ENCODE measurements around the gene RIMBP2.

The RIMBP2 gene

DNA sequence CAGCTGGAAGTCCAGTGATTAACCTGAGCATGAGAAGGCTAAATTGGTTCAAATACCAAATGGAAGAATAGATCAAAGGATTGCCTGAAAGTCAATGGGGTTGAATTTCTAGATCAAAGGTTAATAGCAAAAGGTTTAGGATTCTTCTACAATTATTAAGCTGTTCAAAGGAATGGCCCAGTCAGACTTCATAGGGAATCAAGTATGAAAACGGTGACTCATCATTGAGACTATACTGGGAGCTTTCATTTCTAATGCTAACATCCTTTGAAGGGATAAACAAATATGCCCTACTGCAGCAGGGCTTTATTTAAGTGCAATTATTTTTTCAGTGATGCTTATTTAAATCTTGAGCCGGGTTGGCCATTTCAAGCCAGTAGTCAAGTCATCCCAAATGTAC lies 152.8 kb downstream of the RIMBP2 start:
- no peak for DNase-seq

DNA sequence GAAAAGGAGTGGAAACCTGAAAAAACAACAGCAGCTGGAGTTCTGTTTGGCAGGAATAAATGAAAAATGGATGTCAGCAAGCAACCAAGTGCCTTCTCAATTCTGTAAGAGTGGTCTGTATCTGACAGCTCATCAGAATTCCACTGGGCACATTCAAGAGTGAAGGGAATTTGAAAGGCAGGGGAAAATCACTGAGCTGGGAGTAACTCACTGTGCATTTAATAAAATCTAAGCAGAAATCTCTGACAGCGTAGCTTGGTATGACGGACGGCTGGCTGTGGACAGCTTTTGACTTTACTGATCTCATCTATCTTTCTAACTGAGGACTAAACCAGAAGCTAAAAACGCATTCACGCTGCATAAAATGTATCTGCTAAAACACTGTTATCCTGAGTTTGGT lies 153.4 kb downstream of the RIMBP2 start:
- DNase-seq = no peak

DNA sequence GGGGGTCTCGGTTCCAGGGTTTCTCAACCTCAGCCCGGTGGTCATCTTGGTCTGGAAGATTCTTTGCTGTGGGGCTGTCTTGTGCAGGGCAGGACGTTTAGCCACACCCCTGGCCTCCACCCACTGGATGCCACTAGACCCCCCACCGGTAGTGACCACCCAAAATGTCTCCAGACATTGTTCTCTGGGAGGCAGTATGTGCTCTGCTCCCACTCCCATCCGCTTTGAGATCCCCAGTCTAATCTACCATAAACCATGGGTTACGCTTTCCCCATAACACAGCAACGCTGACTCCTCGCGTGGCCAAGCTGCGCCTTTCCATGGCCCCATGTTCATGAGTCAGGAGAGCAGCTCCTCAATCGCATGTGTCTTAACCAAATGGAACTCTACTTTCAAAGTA lies 155.8 kb downstream of the RIMBP2 start:
- DNase-seq = no peak

GRCh38 chr12:130559806-130560205 lies 156.3 kb downstream of the RIMBP2 start:
- no peak for DNase-seq

GRCh38 chr12:130557886-130558765 lies 158.0 kb downstream of the RIMBP2 start:
- no peak for DNase-seq

GRCh38 chr12:130557201-130557600 lies 158.9 kb downstream of the RIMBP2 start:
- DNase-seq = no peak

DNA sequence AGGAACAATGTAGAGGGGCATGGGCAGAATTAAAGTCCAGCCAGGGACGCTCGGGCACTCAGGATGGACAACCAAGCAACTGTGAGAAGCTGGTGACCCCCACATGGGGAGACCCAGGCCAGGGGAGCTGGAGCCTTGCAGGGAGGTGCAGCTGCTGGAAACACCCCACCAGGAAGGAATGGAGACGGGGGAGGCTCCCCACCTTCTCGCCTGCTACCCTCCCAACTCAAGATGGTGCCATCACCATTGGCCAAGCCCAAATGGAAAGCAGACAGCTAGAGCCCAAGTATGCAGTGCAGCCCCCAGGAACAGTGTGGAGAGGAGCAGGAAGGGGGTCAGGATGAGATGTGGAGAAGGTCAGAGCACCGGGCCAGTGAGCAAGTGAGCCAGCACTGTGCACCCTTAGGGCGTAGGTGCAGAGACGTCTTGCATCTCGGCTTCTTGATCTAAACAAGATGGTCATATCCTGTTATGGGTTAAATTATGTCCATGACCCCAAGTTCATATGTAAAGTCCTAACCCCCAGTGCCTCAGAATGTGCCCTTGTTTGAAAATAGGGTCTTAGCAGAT lies 159.5 kb downstream of the RIMBP2 start:
- no peak for DNase-seq

DNA sequence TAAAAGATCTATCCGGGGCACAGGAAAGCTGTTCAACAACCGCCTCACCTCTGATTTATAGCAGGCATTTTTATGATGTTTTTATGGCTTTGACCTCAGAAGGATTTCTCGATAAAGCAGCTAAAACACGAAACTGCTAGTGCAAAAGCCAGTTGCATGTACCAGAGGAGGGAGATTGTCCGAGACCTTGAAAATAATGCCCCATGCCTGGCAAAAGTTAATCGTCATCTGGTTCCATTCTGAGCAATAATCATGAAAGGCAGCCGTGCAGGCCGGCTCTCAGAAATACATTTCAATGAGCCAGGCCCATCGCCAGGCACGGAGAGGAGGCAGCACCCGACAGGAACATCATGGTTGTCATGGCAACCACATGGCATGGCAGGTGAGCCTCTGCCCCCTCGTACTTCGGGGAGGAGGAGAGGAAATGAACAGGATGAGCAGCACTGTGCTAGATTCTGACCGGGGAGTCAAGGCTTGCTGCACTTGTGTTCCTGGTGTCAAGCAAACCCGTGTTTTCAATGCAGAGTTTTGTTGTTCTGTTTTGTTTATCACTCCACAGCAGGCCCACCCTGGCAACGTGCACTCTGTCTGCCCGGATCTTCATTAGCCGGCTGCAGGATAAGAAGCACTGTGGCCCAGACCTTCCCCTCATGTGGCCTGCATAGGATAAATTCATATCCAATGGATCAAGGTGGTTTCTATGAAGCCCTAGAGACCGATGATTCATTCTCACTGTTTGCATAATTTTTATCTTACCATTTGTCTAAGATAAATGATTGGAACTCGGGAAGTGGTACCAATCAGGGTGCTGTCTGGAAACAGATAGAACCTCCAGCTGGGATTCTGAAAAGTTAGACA lies 160.2 kb downstream of the RIMBP2 start:
- no peak for DNase-seq

- DNase-seq = no peak
Observed at GRCh38 chr12:130555221-130555620, 160.9 kb downstream of the RIMBP2 start.

DNA sequence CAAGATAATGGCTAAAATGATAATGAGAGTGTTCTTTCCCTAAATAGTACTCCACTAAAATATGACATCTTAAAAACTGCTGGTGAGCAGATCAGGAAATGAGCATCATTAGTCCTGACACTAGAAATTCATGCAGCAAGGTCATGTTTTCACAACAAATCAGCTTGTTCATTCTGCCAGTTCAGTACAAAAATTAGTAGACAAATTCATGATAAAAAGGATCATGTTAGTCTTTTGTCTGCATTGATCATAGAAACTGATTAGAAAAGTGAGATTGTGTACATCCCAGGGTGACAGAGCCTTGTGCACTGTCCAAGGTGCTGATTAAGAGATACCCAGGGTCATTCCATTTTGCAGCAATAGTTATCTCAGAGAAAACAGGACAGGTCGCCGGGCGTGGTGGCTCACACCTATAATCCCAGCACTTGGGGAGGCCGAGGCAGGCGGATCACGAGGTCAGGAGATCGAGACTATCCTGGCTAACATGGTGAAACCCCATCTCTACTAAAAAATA lies 163.6 kb downstream of the RIMBP2 start:
- no peak for DNase-seq

DNA sequence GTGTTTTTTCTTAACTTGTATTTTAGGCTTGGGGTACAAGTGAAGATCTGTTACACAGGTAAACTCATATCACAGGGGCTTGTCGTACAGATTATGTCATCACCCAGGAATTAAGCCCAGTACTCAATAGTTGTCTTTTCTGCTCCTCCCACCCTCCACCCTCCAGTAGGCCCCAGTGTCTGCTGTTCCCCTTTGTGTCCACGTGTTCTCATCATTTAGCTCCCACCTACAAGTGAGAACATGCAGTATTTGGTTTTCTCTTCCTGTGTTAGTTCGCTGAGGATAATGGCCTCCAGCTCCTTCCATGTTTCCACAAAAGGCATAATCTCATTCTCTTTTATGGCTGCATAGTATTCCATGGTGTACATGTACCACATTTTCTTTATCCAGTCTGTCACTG lies 166.7 kb downstream of the RIMBP2 start:
- no peak for DNase-seq

GRCh38 chr12:130547480-130548155 lies 168.5 kb downstream of the RIMBP2 start:
- DNase-seq = no peak

DNA sequence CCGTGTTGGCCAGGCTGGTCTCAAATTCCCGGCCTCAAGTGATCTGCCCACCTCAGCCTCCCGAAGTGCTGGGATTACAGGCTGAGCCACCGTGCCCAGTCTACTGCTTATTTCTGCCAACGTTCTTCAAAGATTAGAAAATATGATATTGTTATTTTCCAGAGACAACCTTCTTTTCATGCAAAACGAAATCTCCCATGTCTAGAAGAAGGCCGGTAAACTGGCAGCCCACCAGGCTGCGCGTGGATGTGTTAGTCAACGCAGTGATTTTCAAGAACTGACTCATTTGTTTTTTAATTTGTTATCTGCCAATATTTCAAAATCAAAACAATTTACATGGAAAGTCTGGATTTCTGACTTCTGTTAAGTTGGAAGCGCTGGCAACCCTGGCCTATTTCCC lies 169.6 kb downstream of the RIMBP2 start:
- DNase-seq = no peak

GRCh38 chr12:130545475-130545874 lies 170.6 kb downstream of the RIMBP2 start:
- DNase-seq = no peak

- DNase-seq = no peak
Observed at GRCh38 chr12:130540376-130540775, 175.7 kb downstream of the RIMBP2 start.

GRCh38 chr12:130538343-130539095 lies 177.6 kb downstream of the RIMBP2 start:
- DNase-seq = no peak

DNA sequence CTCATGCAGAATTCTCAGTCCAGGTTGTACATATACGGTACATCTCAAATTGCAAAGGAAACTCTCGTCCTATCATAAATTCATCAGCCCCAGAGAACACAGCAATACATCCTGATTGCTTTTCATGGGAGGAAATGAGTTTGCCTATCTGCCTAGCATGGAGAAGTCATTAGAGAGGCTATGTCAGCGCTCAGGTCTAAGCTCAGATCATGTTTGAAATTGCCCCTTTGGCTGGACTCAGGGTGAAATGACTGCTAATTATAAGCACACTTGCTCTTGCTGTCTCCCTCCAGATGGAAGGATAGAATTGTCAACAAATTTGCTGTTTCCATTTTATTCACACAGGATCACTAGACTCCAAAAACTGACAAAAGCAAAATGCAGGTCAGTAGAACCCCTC lies 178.4 kb downstream of the RIMBP2 start:
- no peak for DNase-seq

GRCh38 chr12:130537051-130537450 lies 179.0 kb downstream of the RIMBP2 start:
- DNase-seq = no peak

GRCh38 chr12:130530429-130530828 lies 185.7 kb downstream of the RIMBP2 start:
- DNase-seq = no peak

GRCh38 chr12:130529781-130530180 lies 186.3 kb downstream of the RIMBP2 start:
- no peak for DNase-seq

DNA sequence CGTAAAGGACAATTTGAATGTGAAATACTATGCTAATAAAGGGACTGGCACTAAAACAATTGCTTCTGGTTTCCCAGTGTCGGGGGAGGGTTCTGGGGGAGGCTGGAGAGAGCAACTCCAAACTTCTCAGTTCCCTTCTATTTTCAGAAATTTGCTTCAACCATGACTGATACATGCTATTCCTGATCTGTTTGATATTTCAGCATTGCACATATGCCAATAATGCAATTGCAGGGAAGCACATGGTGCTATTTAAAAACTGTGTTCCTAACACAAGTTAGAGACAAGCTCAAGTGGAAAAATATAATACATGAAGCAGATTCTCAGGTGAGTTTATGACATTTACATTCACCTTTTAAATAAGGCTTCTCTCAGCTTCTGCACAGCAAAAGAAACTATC lies 188.9 kb downstream of the RIMBP2 start:
- DNase-seq = no peak

DNA sequence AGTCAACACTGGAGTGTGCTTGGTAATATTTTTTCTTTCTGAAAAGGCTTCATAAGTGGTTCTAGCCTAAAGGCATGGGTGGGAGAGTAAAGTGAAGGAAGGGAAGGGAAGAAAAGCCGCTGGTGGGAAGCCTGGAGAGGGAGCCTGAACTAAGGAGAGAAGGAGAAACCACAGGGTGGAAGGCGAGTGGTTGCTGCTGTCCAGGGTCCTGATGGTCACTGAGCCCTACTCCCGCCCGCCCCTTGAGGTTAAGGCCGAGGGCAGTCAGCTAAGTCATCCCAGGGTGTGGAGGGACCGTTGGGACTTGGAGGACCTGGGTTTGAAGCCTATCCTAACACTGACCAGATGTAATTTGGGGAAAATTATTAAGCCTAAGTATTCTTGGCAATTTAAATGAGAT lies 189.3 kb downstream of the RIMBP2 start:
- DNase-seq = no peak

All from activated gamma-delta T cell (primary cell).